Omental fat pad (tissue), 4 donors: Measurements from ENCODE around the gene SFTPA2. TPM values are rescaled to one million over a fixed set of nuclear protein-coding genes. Genes with fewer than 3 reads are reported as not detected.
"Not testable (repeated sequence)": the region's sequence is repeated elsewhere in the genome, so short reads cannot be mapped to it uniquely, and the experiment has no call there.

Experiments used
- ATAC-seq: fragments of 150-250 bp; one replicate; pipeline ENCODE4 v1.9.1; 2016; ENCODE audit warnings: mild to moderate bottlenecking, moderate library complexity; ENCODE audit not compliant: low FRiP score
- DNase-seq: peaks from one replicate; pipeline ENCODE4 v3.0.0-alpha.2; 2019; ENCODE audit warnings: low spot score
- total RNA-seq, 4 donors: library from RNA; depleted of rRNA; stranded (reverse); fragments of >200 nt; gene quantifications; one replicate each; pipeline ENCODE4 v1.1.0, GENCODE V29; 2016

SFTPA2 gene
- total RNA-seq, 4 donors from 2014 or later = 0.25 TPM; not detected in 3

DNA sequence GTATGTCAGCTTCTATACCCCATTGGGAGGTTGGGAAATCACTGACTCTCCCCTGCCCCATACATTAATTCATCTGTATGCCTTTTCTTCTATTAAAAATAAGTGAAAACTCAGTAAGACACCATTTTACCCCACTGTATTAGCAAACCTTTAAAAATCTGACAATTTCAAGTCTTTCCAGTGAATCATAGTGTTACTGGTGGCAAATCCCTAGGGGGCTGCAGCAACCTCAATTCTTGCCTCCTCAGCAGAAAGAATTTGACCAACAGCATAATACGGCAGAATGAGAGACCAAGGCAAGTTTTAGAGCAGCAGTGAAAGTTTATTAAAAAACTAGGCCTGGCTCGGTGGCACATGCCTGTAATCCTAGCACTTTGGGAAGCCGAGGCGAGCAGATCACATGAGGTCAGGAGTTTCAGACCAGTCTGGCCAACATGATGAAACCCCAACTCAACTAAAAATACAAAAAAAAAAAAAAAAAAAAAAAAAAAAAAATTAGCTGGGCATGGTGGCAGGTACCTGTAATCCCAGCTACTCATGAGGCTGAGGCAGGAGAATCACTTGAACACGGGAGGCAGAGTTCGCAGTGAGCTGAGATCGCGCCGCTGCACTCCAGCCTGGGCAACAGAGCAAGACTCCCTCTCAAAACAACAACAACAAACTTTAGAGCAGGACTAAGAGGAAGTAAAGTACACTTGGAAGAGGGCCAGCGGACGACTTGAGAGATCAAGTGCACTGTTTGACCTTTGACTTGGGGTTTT, 26.9 kb downstream of the SFTPA2 start:
- DNase-seq, ATAC-seq: not testable (repeated sequence)

DNA sequence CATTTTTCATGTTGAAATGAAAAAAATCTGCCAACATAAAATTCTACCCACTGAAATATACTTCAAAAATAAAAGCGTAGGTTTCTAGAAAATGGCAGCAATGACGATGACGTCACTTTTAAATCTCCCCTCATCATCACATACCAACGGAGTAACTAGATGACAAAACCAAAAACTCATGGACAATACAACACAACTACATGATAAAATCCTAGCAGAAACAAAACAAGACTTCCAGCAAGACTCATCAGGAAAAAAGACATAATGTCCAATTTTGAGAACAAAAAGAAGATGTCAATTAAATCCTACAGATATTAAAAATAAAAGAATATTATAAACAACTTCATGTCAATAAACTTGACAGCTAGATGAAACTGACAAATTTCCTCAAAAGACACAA, 31.9 kb downstream of the SFTPA2 start:
- DNase-seq, ATAC-seq: not testable (repeated sequence)

DNA sequence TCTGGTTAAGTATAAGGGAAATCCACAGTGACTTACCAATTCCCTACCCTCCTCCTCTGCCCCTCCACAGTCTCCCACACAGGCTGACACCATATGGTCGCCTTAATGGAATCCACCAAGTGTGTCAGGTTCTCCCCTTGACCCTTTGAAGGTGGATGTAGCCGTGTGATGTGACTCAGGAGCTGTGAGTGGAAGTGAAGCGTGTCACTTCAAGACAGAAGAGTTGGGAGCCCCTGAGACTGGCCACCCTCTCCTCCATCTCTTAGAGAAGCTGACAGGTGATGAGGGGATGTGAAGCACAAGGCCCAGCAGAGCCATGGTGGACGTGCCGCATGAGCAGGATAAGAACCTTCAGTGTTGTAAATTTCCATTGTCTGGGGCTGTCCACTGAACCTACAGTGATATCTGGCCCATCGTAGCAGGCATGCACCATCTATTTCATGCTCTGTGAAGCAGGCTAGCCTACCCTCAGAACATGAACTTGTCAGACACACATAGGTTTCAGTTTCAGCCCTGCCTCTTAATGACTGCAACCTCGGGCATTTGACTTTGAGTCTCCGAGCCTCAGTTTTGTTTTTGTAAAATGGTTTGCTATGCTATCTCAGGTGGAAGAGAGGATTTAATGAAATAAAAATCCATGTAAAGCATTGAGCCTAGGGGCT, 35.0 kb downstream of the SFTPA2 start:
- ATAC-seq, DNase-seq: not testable (repeated sequence)

DNA sequence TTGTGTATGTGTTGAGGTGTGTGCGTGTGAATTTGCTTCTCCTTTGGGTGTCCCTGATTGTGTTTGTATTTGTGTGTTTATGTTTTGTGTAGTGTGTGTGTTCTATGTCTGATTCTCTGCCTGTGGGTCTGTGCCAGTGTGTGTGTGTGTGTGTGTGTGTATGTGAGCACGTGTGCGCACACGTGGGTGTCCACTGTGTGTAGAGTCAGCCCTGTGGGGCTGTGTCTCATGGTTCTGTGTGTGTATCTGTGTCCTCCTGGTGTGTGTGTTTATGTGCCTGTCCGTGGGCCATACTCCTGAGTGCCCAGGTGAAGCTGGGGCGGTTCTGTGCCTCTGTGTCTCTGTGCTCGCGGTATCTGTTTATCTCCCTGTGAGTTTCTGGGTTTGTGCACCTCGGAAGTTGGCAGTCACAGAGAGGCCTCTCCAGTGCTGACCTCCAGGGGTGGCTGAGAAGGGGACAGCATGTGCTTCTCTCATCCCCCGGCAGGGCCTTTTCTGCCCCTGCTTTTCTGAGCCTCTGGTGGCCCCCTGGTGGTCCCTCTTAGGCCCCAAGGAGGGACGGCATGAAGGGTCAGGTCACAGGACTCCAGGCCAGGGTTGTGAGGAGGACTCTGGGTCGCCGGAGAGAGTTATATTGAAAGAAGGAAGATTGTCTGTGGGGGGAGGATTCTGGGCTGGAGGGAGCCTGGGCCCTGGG, 36.9 kb downstream of the SFTPA2 start:
- not testable (repeated sequence) for ATAC-seq, DNase-seq

DNA sequence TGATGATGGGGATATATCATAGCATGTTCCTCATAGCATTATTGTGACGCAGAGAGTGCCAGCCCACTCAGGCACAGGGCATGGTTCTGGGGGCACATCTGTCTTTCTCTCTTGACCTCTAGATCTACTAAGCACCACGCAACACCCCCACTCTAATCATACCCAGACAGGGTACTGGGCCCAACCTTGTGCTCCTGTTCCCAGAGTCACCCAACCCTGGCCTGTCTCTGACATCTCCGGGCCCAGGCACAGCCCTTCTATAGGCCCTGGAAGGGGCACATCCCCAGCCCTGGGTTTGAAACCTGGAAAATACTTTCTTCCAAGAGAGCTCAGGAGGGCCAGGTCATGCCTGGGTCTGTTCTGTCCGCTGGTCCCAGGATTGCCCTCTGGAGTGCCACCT, 37.7 kb downstream of the SFTPA2 start:
- not testable (repeated sequence) for ATAC-seq, DNase-seq

DNA sequence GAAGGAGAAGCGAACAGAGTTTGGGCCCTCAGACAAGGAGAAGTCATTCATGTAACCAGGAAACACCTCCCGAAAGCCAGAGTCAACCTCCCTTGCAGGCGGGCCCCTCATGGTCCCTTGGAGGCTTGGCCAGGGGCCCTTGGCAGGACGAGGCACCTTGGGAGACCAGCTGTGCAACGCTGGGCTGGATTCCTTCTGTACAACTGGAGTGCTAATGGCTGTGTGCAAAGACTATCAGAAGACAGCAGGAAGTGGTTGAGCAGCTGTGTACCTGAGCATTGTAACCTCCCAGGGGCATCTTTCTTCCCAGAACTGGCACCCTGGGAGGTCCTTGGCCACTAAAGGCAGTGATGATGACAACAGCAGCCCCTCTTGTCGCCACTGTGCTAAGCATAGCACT, 38.5 kb downstream of the SFTPA2 start:
- DNase-seq, ATAC-seq: not testable (repeated sequence)

DNA sequence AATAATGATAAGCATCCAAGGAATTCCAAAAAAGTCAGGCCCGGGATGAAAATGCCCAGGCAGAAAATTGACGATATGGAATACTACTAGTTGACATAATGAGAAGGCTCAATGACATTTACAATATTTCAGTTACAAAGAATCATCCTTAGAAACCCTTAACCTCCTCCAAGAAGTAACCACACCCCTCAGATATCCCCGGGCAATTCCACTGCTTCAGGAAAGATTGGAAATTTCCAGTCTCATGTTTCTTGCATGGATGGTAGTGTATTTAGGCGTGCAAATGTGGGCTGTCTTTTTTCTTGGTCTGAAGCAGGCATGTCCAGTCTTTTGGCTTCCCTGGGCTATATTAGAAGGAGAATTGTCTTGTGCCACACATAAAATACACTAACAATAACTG, 42.6 kb downstream of the SFTPA2 start:
- not testable (repeated sequence) for ATAC-seq, DNase-seq

DNA sequence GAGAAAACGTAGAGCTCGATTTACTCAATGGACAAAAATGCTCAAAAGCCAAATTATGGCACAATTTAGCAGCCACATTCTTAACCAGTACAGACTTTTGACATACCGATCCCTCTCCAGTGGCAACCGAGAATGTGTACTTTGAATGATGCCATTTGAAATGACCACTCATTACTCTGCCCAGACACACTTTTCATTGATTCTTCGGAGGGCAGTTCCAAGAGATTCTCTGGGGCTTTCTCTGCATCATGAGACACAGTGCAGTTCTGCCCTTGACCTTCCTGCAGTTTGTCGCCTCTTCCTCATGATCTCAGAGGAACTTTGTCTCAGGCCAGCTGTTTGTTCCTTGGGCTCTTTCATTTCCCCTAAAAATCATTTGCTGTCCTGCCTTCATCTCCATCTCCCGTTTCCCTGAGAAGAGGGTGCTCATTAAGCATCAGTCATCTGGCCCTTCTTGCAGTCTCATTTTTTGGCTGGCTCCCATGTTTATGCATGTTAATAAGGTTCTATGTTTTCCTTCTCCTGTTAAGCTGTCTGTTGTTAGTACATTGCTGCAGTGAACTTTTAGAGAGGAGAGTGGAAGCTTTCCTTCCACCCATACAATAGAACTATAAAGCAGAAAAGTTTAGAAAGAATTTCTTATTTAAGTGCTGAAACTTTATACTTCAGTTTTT, 43.5 kb downstream of the SFTPA2 start:
- DNase-seq, ATAC-seq: not testable (repeated sequence)

DNA sequence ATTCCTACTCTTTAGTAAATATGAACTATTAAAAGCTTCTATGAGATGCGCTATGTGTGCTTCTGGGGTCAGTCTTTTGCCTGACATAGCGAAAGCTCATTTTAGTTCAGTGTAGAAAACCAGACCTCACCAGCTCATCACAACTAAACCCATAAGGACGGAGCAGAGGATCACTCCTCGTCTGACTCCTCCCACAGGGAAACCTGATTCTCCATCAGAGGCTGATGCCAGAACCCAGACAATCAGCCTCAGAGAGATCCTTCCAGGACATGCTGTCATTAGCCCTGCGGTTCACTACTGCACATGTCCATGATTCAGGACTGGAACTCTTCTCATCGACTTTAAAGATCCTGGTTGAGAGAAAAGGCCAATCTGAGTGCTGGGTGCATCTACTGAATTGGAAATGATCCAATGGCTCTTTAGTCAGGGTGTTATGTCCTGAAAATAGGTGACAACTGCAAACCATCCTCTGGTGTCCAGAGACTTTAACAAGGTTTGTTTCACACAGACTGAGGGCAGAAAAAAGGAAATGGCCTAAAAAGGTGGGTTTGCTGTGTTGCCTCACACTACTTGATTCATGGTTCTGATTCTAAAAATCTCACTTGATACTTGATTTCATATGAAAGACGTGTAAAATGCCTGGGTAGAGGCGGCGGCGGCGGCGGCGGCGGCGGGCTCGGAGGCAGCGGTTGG, 48.2 kb downstream of the SFTPA2 start, which contains the start of gene EIF5AL1:
EIF5AL1 (plus strand) TSS at position 643 of the 693 bp plus-strand sequence. CDS start 117 bp downstream, outside the sequence.
- ATAC-seq, DNase-seq: not testable (repeated sequence)

DNA sequence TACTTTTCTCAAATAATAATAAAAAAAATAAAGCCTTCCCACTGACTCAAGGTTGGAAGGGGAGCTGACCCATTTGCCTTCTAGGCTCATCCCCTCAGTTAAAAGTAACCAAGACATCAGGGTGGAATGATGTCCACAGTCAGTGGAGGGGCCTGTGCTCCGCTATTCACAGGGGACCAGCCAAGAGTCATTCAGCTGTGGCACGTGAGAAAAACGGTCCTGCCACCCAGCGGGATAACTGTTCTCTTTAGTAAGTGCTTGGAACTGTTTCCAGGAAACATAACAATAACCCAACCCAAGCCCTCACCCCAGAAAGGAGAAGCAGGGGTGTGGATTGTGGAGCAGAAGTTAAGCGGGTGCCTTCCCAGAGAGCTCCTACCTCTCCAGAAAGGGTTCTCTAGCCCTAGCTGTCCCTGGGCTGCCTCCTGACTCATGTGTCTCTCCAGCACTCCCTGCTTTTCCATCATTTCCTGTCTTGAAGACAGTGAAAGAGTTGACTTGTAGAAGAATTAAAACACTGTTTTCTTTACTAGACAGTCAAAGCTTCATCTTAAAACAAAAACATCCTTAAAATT, 50.2 kb downstream of the SFTPA2 start:
- not testable (repeated sequence) for ATAC-seq, DNase-seq

DNA sequence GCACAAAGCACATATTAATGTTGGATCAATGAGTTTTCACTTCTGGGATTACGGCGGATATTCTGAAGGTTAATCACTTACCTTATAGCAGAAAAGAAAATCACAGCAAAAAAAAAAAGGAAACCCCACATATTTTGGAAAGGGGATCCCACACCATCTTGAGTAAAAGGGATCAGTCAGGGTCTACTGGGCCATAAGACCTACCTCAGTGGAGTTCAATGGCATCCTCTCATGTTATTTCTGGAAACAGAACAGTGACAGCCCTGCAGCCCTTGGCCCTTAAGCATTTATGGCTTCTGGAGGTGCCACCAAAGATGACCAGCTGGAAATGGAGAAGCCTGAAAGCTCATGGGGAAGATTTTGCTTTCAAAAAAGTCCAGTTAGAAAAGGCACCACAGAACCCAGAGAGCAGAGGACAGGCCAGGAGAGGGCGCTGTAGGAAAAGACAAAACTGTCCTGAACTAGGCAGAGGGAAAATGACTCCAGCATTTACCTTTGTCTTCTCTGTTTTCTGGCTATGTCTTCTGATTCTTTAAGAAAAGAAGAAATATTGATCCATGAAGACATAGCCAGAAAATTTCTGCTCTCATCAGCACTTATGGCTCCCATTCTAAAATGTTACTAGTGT, 50.8 kb downstream of the SFTPA2 start:
- ATAC-seq, DNase-seq: not testable (repeated sequence)

DNA sequence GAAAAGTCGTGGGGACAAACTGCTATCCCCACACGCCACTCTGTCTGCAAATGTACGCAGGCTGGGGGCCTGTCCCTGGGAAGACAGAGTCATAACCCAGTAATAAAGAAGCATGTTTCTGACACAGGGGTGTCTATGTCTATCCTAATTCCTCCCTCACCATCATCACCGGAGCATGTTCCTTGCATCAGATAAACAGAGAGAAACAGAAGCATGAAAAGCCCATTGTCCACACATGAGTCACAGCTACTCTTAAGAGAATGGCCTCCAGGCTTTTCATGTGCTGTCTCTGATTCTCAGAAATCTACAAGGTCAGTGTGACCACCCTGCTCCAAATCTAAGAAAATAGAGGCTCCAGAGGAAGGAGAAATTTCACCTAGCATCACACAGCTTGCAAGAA, 52.0 kb downstream of the SFTPA2 start:
- ATAC-seq, DNase-seq: not testable (repeated sequence)
